Measurements from ENCODE around the gene STX16.

Gene STX16

GRCh38 chr20:58668901-58669286 is 17.8 kb downstream of the STX16 start:
- no peak for DNase-seq (ENCODE audit: low read depth, low spot score)
- no peak overlapping the region for H3K4me3 ChIP-seq (ENCODE audit: low read length)

- DNase-seq (ENCODE audit: low read depth, low spot score), result no peak
- H3K4me3 ChIP-seq (ENCODE audit: low read length), result no peak overlapping the region
Measured at GRCh38 chr20:58669287-58670006, 18.4 kb downstream of the STX16 start.

GRCh38 chr20:58670102-58670501 is 19.0 kb downstream of the STX16 start:
- H3K4me3 ChIP-seq (ENCODE audit: low read length), result no peak overlapping the region
- DNase-seq (ENCODE audit: low read depth, low spot score), result no peak

- H3K4me3 ChIP-seq (ENCODE audit: low read length), result no peak overlapping the region
Measured at GRCh38 chr20:58670659-58671058, 19.6 kb downstream of the STX16 start.

GRCh38 chr20:58673119-58673518 is 22.0 kb downstream of the STX16 start:
- H3K4me3 ChIP-seq (ENCODE audit: low read length), result no peak overlapping the region
- no peak for DNase-seq (ENCODE audit: low read depth, low spot score)

More at GRCh38 chr20:58670659-58671058, 19.6 kb downstream of the STX16 start:
- DNase-seq (ENCODE audit: low read depth, low spot score), result no peak

- no peak overlapping the region for H3K4me3 ChIP-seq (ENCODE audit: low read length)
- DNase-seq (ENCODE audit: low read depth, low spot score), result no peak
Measured at GRCh38 chr20:58675146-58675584, 24.1 kb downstream of the STX16 start.

- DNase-seq (ENCODE audit: low read depth, low spot score), result no peak
- no peak overlapping the region for H3K4me3 ChIP-seq (ENCODE audit: low read length)
Measured at GRCh38 chr20:58675641-58676040, 24.6 kb downstream of the STX16 start.

- no peak overlapping the region for H3K4me3 ChIP-seq (ENCODE audit: low read length)
- DNase-seq (ENCODE audit: low read depth, low spot score), result no peak
Measured at GRCh38 chr20:58676161-58676560, 25.1 kb downstream of the STX16 start.

GRCh38 chr20:58677079-58677604 is 26.1 kb downstream of the STX16 start:
- H3K4me3 ChIP-seq (ENCODE audit: low read length), result no peak overlapping the region
- no peak for DNase-seq (ENCODE audit: low read depth, low spot score)

GRCh38 chr20:58677808-58678207 is 26.7 kb downstream of the STX16 start:
- no peak overlapping the region for H3K4me3 ChIP-seq (ENCODE audit: low read length)
- DNase-seq (ENCODE audit: low read depth, low spot score), result no peak

GRCh38 chr20:58678806-58679205 is 27.7 kb downstream of the STX16 start:
- H3K4me3 ChIP-seq (ENCODE audit: low read length), result no peak overlapping the region
- no peak for DNase-seq (ENCODE audit: low read depth, low spot score)

- no peak overlapping the region for H3K4me3 ChIP-seq (ENCODE audit: low read length)
- no peak for DNase-seq (ENCODE audit: low read depth, low spot score)
Measured at GRCh38 chr20:58682656-58683531, 31.8 kb downstream of the STX16 start.

GRCh38 chr20:58684291-58684690 is 33.2 kb downstream of the STX16 start:
- H3K4me3 ChIP-seq (ENCODE audit: low read length), result no peak overlapping the region
- no peak for DNase-seq (ENCODE audit: low read depth, low spot score)

GRCh38 chr20:58685988-58686387 is 34.9 kb downstream of the STX16 start:
- no peak overlapping the region for H3K4me3 ChIP-seq (ENCODE audit: low read length)
- no peak for DNase-seq (ENCODE audit: low read depth, low spot score)

GRCh38 chr20:58688414-58688813 is 37.3 kb downstream of the STX16 start:
- no peak overlapping the region for H3K4me3 ChIP-seq (ENCODE audit: low read length)
- DNase-seq (ENCODE audit: low read depth, low spot score), result no peak

- H3K4me3 ChIP-seq (ENCODE audit: low read length), result no peak overlapping the region
- no peak for DNase-seq (ENCODE audit: low read depth, low spot score)
Measured at GRCh38 chr20:58688840-58689239, 37.8 kb downstream of the STX16 start.

- no peak for DNase-seq (ENCODE audit: low read depth, low spot score)
- H3K4me3 ChIP-seq (ENCODE audit: low read length), result no peak overlapping the region
Measured at GRCh38 chr20:58690396-58691135, 39.5 kb downstream of the STX16 start.

GRCh38 chr20:58691773-58692578 is 40.9 kb downstream of the STX16 start:
- H3K4me3 ChIP-seq (ENCODE audit: low read length), result no peak overlapping the region

More at GRCh38 chr20:58691773-58692578, 40.9 kb downstream of the STX16 start:
- DNase-seq (ENCODE audit: low read depth, low spot score), result no peak
